ENCODE results near the gene AP3S2.
"Not testable (repeated sequence)": the region's sequence is repeated elsewhere in the genome, so short reads cannot be mapped to it uniquely, and the experiment has no call there.

The AP3S2 gene

GRCh38 chr15:89893696-89894447 is at the start of gene AP3S2:
Gene AP3S2, minus strand, starts transcription at chr15:89893994. Its CDS starts 45 bp downstream, at chr15:89893949.
- peak; percentile 85 for DNase-seq (ENCODE audit: low spot score)

- DNase-seq (ENCODE audit: low spot score): no peak
Observed at GRCh38 chr15:89939910-89940309, 46.1 kb upstream of the AP3S2 start.

- DNase-seq (ENCODE audit: low spot score): not testable (repeated sequence)
Observed at GRCh38 chr15:89939377-89939776, 45.6 kb upstream of the AP3S2 start.

GRCh38 chr15:89937365-89938350 is 43.9 kb upstream of the AP3S2 start:
- DNase-seq (ENCODE audit: low spot score): no peak

GRCh38 chr15:89936786-89937265 is 43.0 kb upstream of the AP3S2 start:
- DNase-seq (ENCODE audit: low spot score): no peak

GRCh38 chr15:89936051-89936785 is 42.4 kb upstream of the AP3S2 start:
- no peak for DNase-seq (ENCODE audit: low spot score)

GRCh38 chr15:89932880-89933279 is 39.1 kb upstream of the AP3S2 start:
- no peak for DNase-seq (ENCODE audit: low spot score)

- no peak for DNase-seq (ENCODE audit: low spot score)
Observed at GRCh38 chr15:89928421-89928820, 34.6 kb upstream of the AP3S2 start.

- DNase-seq (ENCODE audit: low spot score): no peak
Observed at GRCh38 chr15:89926158-89926557, 32.4 kb upstream of the AP3S2 start.

GRCh38 chr15:89917442-89918101 is 23.8 kb upstream of the AP3S2 start:
- DNase-seq (ENCODE audit: low spot score): no peak

GRCh38 chr15:89916660-89917059 is 22.9 kb upstream of the AP3S2 start:
- DNase-seq (ENCODE audit: low spot score): no peak

- DNase-seq (ENCODE audit: low spot score): peak; percentile 75
Observed at GRCh38 chr15:89912674-89913396, 19.0 kb upstream of the AP3S2 start, which contains the start of gene ARPIN. Gene ARPIN, minus strand, starts transcription at chr15:89912952. Its CDS starts 117 bp downstream, at chr15:89912835.

- DNase-seq (ENCODE audit: low spot score): peak; percentile 67
Observed at GRCh38 chr15:89912145-89912673, 18.4 kb upstream of the AP3S2 start.

- DNase-seq (ENCODE audit: low spot score): no peak
Observed at GRCh38 chr15:89910891-89911626, 17.3 kb upstream of the AP3S2 start.

GRCh38 chr15:89909611-89910010 is 15.8 kb upstream of the AP3S2 start:
- DNase-seq (ENCODE audit: low spot score): no peak

- DNase-seq (ENCODE audit: low spot score): no peak
Observed at GRCh38 chr15:89908226-89908625, 14.4 kb upstream of the AP3S2 start.

- no peak for DNase-seq (ENCODE audit: low spot score)
Observed at GRCh38 chr15:89907289-89907688, 13.5 kb upstream of the AP3S2 start.

- no peak for DNase-seq (ENCODE audit: low spot score)
Observed at GRCh38 chr15:89905846-89906378, 12.1 kb upstream of the AP3S2 start.

- no peak for DNase-seq (ENCODE audit: low spot score)
Observed at GRCh38 chr15:89904519-89904918, 10.7 kb upstream of the AP3S2 start.

- no peak for DNase-seq (ENCODE audit: low spot score)
Observed at GRCh38 chr15:89903858-89904130, 10.0 kb upstream of the AP3S2 start.

All from HuH-7 (cell line).